Stomach (tissue), 4 donors: ENCODE results near the gene CAMK2N1.

ENCODE experiments used
- EP300 ChIP-seq: sonication (generic); formaldehyde crosslinking; IDR thresholded peaks from one replicate; pipeline ENCODE4 v1.6.1; 2017; ENCODE audit warnings: antibody characterized with exemption
- POLR2A ChIP-seq, 4 donors: fragments of 450-650 bp; IDR thresholded peaks; one replicate each; pipeline ENCODE4 v1.6.1; 2016; ENCODE audit warnings: antibody characterized with exemption in 4 of 4, control low read depth in 2 of 4, mild to moderate bottlenecking in 1 of 4, moderate library complexity in 1 of 4

DNA sequence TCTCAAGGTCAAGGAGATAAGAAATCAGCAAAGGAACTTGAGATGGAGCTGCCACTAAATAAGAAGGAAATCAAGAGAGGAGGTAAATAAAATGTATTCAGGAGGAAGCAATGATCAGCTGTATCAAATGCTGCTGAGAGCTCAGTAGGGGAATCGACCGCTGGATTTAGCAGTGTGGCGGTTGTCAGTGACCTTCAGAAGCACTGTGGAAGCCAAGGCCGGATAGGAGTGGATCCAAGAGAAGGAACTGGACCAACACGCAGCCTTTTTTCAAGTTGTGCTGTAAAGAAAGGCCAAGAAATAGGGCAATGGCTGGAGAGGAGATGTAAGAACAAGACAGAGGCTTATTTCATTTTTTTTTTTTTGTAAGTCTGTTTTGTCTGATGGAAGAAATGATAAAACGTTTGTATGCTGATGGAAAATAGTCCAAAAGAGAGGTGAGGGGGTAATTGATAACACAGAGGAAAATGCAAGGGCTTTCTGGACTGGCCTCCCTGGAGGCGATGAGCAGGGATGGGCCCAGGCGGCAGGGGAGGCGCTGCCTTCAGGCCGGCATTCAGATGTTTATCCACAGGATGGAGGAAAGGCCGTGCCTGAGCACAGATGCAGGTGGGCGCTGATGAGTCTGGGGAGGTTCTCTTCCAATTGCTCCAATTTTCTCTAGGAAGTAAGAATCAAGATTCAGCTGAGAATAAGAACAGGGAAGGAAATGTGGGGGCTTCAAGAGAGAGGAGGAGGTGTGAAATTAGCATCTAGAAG lies 48.8 kb upstream of the CAMK2N1 start:
- TF ChIP-seq EP300 (no peak), POLR2A (IDR thresholded peaks at IDR 0.05) (no peak)
